22Rv1 (cell line): ENCODE results near the gene KLHL40.

ENCODE experiments used
- ZFX ChIP-seq: fragments of 450-650 bp; IDR thresholded peaks from 2 replicates; pipeline ENCODE4 v1.6.1; 2017; ENCODE audit warnings: antibody characterized with exemption, borderline replicate concordance
- TF ChIP-seq, protein P1 (sequence below): fragments of 450-650 bp; IDR thresholded peaks from 2 replicates; pipeline ENCODE4 v1.5.1; 2017; ENCODE audit warnings: mild to moderate bottlenecking

GRCh38 chr3:42697289-42698051, 12.1 kb downstream of the KLHL40 start:
- TF ChIP-seq, protein P1, sequence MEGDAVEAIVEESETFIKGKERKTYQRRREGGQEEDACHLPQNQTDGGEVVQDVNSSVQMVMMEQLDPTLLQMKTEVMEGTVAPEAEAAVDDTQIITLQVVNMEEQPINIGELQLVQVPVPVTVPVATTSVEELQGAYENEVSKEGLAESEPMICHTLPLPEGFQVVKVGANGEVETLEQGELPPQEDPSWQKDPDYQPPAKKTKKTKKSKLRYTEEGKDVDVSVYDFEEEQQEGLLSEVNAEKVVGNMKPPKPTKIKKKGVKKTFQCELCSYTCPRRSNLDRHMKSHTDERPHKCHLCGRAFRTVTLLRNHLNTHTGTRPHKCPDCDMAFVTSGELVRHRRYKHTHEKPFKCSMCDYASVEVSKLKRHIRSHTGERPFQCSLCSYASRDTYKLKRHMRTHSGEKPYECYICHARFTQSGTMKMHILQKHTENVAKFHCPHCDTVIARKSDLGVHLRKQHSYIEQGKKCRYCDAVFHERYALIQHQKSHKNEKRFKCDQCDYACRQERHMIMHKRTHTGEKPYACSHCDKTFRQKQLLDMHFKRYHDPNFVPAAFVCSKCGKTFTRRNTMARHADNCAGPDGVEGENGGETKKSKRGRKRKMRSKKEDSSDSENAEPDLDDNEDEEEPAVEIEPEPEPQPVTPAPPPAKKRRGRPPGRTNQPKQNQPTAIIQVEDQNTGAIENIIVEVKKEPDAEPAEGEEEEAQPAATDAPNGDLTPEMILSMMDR: no peak
- no peak for TF ChIP-seq ZFX
